HAP-1 (cell line): ENCODE results near the gene FAM83E.
"Not testable (repeated sequence)": the region's sequence is repeated elsewhere in the genome, so short reads cannot be mapped to it uniquely, and the experiment has no call there.

Experiments used
- DNase-seq, 2 experiments: peaks; one replicate each; pipeline ENCODE4 v3.0.0-alpha.2; 2016 to 2020; ENCODE audit warnings: low spot score in 2 of 2
- H3K27me3 ChIP-seq: fragments of 250-450 bp; sonication (Bioruptor Pico); 2 replicates; pipeline ENCODE4 v1.5.1; 2020; ENCODE audit warnings: low read depth, mild to moderate bottlenecking, moderate library complexity
- H3K36me3 ChIP-seq: fragments of 250-450 bp; sonication (Bioruptor Pico); replicated peaks from 2 replicates; pipeline ENCODE4 v1.5.1; 2020; ENCODE audit warnings: mild to moderate bottlenecking
- H3K4me1 ChIP-seq: fragments of 250-450 bp; sonication (Bioruptor Pico); 2 replicates; pipeline ENCODE4 v1.5.1; 2020; ENCODE audit warnings: mild to moderate bottlenecking
- H3K4me3 ChIP-seq: fragments of 250-450 bp; sonication (Bioruptor Pico); 2 replicates; pipeline ENCODE4 v1.5.1; 2020; ENCODE audit warnings: mild to moderate bottlenecking, moderate library complexity
- H3K9me3 ChIP-seq: fragments of 250-450 bp; sonication (Bioruptor Pico); 2 replicates; pipeline ENCODE4 v1.5.1; 2020; ENCODE audit warnings: mild to moderate bottlenecking, moderate library complexity
- in situ Hi-C: fragments of 300-500 bp; cut with MboI; formaldehyde crosslinking; loops from 3 replicates; pipeline ENCODE4 v1.14.3; 2020; ENCODE audit warnings: low sequenced_read_pairs, inconsistent platforms, mixed read lengths

FAM83E gene

GRCh38 chr19:48614436-48615230, at the start of gene FAM83E:
FAM83E (minus strand) TSS chr19:48615076; CDS start chr19:48613372, 1,704 bp downstream.
- DNase-seq = peak in 1 of 2 experiments; percentile 72
- Histone ChIP-seq H3K27me3 (no peaks in the 10 kb centered on the region), H3K9me3 (no peaks in the 10 kb centered on the region), H3K36me3 (peaks cover 48% of the 10 kb centered on the region), H3K4me3 (no peak within 1 kb of the TSS), H3K4me1 (peaks cover 19% of the 10 kb centered on the region)
- in situ Hi-C loops = no loop called here

GRCh38 chr19:48664476-48664875, 49.6 kb upstream of the FAM83E start:
- in situ Hi-C loops = no loop called here
- Histone ChIP-seq H3K36me3 (no peaks in the 10 kb centered on the region), H3K27me3 (no peaks in the 10 kb centered on the region), H3K9me3 (no peaks in the 10 kb centered on the region), H3K4me3 (no peak overlapping the region), H3K4me1 (peaks cover 7% of the 10 kb centered on the region; the same call in 1 of the 2 replicates)
- no peak for DNase-seq

GRCh38 chr19:48663667-48664066, 48.8 kb upstream of the FAM83E start:
- Histone ChIP-seq H3K4me1 (peaks cover 7% of the 10 kb centered on the region; the same call in 1 of the 2 replicates), H3K27me3 (no peaks in the 10 kb centered on the region), H3K4me3 (no peak overlapping the region), H3K9me3 (no peaks in the 10 kb centered on the region), H3K36me3 (no peaks in the 10 kb centered on the region)
- in situ Hi-C loops = no loop called here
- no peak for DNase-seq

- Histone ChIP-seq H3K4me1 (peaks cover 7% of the 10 kb centered on the region; the same call in 1 of the 2 replicates), H3K4me3 (no peak overlapping the region), H3K27me3 (no peaks in the 10 kb centered on the region), H3K9me3 (no peaks in the 10 kb centered on the region), H3K36me3 (no peaks in the 10 kb centered on the region)
- DNase-seq = no peak
- in situ Hi-C loops = no loop called here
Measured at GRCh38 chr19:48661711-48662090, 46.8 kb upstream of the FAM83E start.

GRCh38 chr19:48660852-48661710, 46.2 kb upstream of the FAM83E start:
- H3K4me1 ChIP-seq = peaks cover 7% of the 10 kb centered on the region; the same call in 1 of the 2 replicates
- no peak overlapping the region for H3K4me3 ChIP-seq
- in situ Hi-C loops = no loop called here
- H3K9me3 ChIP-seq = no peaks in the 10 kb centered on the region
- DNase-seq = peak; percentile 59 to 91
- no peaks in the 10 kb centered on the region for H3K27me3 ChIP-seq
- no peaks in the 10 kb centered on the region for H3K36me3 ChIP-seq

- H3K9me3 ChIP-seq = no peaks in the 10 kb centered on the region
- H3K4me1 ChIP-seq = peaks cover 7% of the 10 kb centered on the region; the same call in 1 of the 2 replicates
- no peaks in the 10 kb centered on the region for H3K27me3 ChIP-seq
- DNase-seq = no peak
- in situ Hi-C loops = no loop called here
- H3K36me3 ChIP-seq = no peaks in the 10 kb centered on the region
- no peak overlapping the region for H3K4me3 ChIP-seq
Measured at GRCh38 chr19:48659768-48660167, 44.9 kb upstream of the FAM83E start.

GRCh38 chr19:48658483-48658882, 43.6 kb upstream of the FAM83E start:
- no peaks in the 10 kb centered on the region for H3K9me3 ChIP-seq
- peaks cover 7% of the 10 kb centered on the region; the same call in 1 of the 2 replicates for H3K4me1 ChIP-seq
- H3K4me3 ChIP-seq = no peak overlapping the region
- no peaks in the 10 kb centered on the region for H3K36me3 ChIP-seq
- no peaks in the 10 kb centered on the region for H3K27me3 ChIP-seq
- in situ Hi-C loops = no loop called here
- DNase-seq = no peak

- H3K9me3 ChIP-seq, H3K36me3 ChIP-seq, DNase-seq, in situ Hi-C loops, H3K4me1 ChIP-seq, H3K27me3 ChIP-seq, H3K4me3 ChIP-seq: not testable (repeated sequence)
Measured at GRCh38 chr19:48657828-48658227, 43.0 kb upstream of the FAM83E start.

- Histone ChIP-seq H3K36me3 (no peaks in the 10 kb centered on the region), H3K27me3 (no peaks in the 10 kb centered on the region), H3K9me3 (no peaks in the 10 kb centered on the region), H3K4me1 (peaks cover 7% of the 10 kb centered on the region; the same call in 1 of the 2 replicates), H3K4me3 (no peak overlapping the region)
- no peak for DNase-seq
- in situ Hi-C loops = no loop called here
Measured at GRCh38 chr19:48656840-48657474, 42.1 kb upstream of the FAM83E start.

GRCh38 chr19:48654299-48655059, 39.6 kb upstream of the FAM83E start:
- Histone ChIP-seq H3K4me1 (no peaks in the 10 kb centered on the region), H3K9me3 (no peaks in the 10 kb centered on the region), H3K27me3 (no peaks in the 10 kb centered on the region), H3K36me3 (no peaks in the 10 kb centered on the region), H3K4me3 (no peak overlapping the region)
- no peak for DNase-seq
- in situ Hi-C loops = no loop called here

- Histone ChIP-seq H3K9me3 (no peaks in the 10 kb centered on the region), H3K27me3 (no peaks in the 10 kb centered on the region), H3K4me3 (no peak overlapping the region), H3K36me3 (no peaks in the 10 kb centered on the region), H3K4me1 (peaks cover 3% of the 10 kb centered on the region; the same call in 1 of the 2 replicates)
- no peak for DNase-seq
- in situ Hi-C loops = no loop called here
Measured at GRCh38 chr19:48651683-48652048, 36.8 kb upstream of the FAM83E start.

- in situ Hi-C loops = no loop called here
- H3K36me3 ChIP-seq = no peaks in the 10 kb centered on the region
- no peaks in the 10 kb centered on the region for H3K9me3 ChIP-seq
- DNase-seq = no peak
- peaks cover 4% of the 10 kb centered on the region for H3K4me1 ChIP-seq
- H3K4me3 ChIP-seq = no peak overlapping the region
- no peaks in the 10 kb centered on the region for H3K27me3 ChIP-seq
Measured at GRCh38 chr19:48650974-48651682, 36.3 kb upstream of the FAM83E start.
